Nephron progenitor cell (in vitro differentiated cells): ENCODE results near the gene RHOBTB3.

Source experiments
- DNase-seq: peaks from one replicate; pipeline ENCODE4 v3.0.0; 2021
- H3K27ac Mint-ChIP-seq: 2 replicates; pipeline ENCODE4 v1.8.0; 2021; ENCODE audit warnings: mild to moderate bottlenecking, moderate library complexity, mixed read lengths
- H3K27me3 Mint-ChIP-seq: 2 replicates; pipeline ENCODE4 v1.8.0; 2021; ENCODE audit warnings: mild to moderate bottlenecking, low read depth, mixed read lengths; ENCODE audit not compliant: poor library complexity
- H3K36me3 Mint-ChIP-seq: 2 replicates; pipeline ENCODE4 v1.8.0; 2021; ENCODE audit warnings: low read depth, mixed read lengths
- H3K4me1 Mint-ChIP-seq: 2 replicates; pipeline ENCODE4 v1.8.0; 2021; ENCODE audit warnings: mixed read lengths
- H3K4me3 Mint-ChIP-seq: 2 replicates; pipeline ENCODE4 v1.8.0; 2021; ENCODE audit warnings: mild to moderate bottlenecking, moderate library complexity, mixed read lengths
- H3K9me3 Mint-ChIP-seq: 2 replicates; pipeline ENCODE4 v1.8.0; 2021; ENCODE audit warnings: mild to moderate bottlenecking, moderate library complexity, mixed read lengths
- TF ChIP-seq, protein P1 (sequence below): fragments of 200-600 bp; sonication (generic); IDR thresholded peaks from 2 replicates; pipeline ENCODE4 v1.5.0; 2021; ENCODE audit warnings: antibody characterized with exemption

Gene RHOBTB3

GRCh38 chr5:95743877-95744276 is 12.7 kb downstream of the RHOBTB3 start:
- no peak for DNase-seq
- no peak overlapping the region for H3K4me3 Mint-ChIP-seq
- peaks cover 75% of the 10 kb centered on the region for H3K36me3 Mint-ChIP-seq
- H3K27me3 Mint-ChIP-seq: no peaks in the 10 kb centered on the region
- H3K4me1 Mint-ChIP-seq: peaks cover 10% of the 10 kb centered on the region
- no peak overlapping the region for H3K27ac Mint-ChIP-seq
- H3K9me3 Mint-ChIP-seq: no peaks in the 10 kb centered on the region
- TF ChIP-seq, protein P1, sequence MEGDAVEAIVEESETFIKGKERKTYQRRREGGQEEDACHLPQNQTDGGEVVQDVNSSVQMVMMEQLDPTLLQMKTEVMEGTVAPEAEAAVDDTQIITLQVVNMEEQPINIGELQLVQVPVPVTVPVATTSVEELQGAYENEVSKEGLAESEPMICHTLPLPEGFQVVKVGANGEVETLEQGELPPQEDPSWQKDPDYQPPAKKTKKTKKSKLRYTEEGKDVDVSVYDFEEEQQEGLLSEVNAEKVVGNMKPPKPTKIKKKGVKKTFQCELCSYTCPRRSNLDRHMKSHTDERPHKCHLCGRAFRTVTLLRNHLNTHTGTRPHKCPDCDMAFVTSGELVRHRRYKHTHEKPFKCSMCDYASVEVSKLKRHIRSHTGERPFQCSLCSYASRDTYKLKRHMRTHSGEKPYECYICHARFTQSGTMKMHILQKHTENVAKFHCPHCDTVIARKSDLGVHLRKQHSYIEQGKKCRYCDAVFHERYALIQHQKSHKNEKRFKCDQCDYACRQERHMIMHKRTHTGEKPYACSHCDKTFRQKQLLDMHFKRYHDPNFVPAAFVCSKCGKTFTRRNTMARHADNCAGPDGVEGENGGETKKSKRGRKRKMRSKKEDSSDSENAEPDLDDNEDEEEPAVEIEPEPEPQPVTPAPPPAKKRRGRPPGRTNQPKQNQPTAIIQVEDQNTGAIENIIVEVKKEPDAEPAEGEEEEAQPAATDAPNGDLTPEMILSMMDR: no peak

DNA sequence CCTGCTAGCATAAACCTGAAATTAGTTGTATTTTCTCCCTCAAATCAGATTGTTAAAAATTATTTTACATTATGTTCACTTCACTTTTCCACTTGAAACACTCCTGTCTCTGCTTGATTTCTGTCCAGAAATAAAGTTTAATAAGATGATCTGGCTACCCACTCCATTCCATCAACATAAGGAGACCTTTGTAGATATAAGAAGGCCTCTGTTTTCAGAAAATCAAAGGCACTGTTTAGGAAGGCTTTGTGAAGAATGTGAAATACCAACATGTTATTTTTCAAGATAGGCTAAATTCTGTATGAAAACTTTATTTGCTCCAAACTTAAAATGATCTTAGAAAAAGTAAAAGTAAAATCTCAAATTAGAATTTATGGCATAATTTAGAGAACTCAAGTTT is 15.1 kb downstream of the RHOBTB3 start:
- Mint-ChIP-seq H3K4me3 (no peak overlapping the region), H3K27me3 (no peaks in the 10 kb centered on the region), H3K4me1 (peaks cover 4% of the 10 kb centered on the region), H3K9me3 (no peaks in the 10 kb centered on the region), H3K36me3 (peaks cover 78% of the 10 kb centered on the region), H3K27ac (no peak overlapping the region)
- TF ChIP-seq, protein P1: no peak
- no peak for DNase-seq

DNA sequence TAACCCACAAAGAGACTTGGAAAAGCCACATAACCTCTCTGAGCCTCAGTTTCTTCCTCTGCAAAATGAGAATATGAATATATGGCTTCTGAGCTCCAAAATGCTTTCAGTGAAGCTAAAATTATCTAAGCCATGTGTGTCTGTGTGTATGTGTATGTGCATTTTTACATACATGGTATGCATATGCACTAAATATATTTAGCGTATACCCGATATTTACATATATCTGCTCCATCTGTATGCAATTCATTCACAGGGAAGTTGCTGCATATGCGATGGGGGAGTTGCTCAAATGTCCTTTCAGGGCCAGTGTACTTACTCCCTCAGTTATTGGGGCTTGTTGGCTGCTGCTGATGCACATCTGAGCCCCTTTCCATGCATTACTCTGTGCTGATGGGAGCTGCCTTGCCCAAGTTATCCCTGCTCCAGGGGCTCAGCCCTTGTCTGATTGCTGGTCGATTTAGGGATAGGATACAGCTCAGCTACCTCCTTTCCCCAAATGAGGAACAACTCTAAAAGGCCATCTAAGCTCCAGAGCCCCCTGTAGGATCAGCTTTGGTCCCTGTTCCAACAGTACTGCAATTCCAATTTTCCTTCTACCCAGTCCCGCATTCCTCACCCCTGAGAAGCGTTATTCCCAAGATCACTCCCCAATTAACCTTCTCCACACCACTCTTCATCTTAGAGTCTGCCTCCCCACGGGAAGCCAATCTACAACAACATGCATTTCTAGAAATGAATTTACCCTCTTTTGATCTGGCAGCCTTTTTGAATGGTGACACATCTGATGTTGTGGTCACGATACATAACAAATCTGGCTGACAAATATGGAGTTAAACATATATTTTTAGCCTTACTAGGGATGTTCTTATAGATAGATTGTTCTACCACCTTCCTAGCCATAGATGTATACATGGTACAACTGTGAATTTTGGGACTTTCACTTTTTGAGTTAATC is 15.9 kb downstream of the RHOBTB3 start:
- H3K36me3 Mint-ChIP-seq: peaks cover 77% of the 10 kb centered on the region
- H3K4me1 Mint-ChIP-seq: peaks cover 4% of the 10 kb centered on the region
- H3K27me3 Mint-ChIP-seq: no peaks in the 10 kb centered on the region
- H3K27ac Mint-ChIP-seq: no peak overlapping the region
- TF ChIP-seq, protein P1: no peak
- DNase-seq: no peak
- H3K9me3 Mint-ChIP-seq: no peaks in the 10 kb centered on the region
- H3K4me3 Mint-ChIP-seq: no peak overlapping the region

DNA sequence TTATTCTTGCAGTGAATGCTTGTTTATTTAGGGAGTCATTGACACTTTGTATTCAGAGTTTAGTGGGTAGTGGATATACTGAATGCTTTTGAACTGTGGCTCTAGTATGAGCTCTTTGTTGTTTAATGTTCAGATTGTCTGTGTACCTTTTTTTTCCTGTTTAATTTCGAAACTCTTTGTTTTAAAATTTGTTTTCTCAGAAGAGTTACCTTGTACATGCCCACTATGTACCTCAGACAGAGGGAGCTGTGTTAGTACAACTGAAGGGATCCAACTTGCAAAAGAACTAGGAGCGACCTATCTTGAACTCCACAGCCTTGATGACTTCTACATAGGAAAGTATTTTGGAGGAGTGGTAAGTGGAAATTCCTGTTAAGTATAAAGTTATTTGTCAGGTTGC is 17.0 kb downstream of the RHOBTB3 start:
- H3K4me1 Mint-ChIP-seq: peaks cover 2% of the 10 kb centered on the region
- no peaks in the 10 kb centered on the region for H3K27me3 Mint-ChIP-seq
- no peak overlapping the region for H3K27ac Mint-ChIP-seq

GRCh38 chr5:95754545-95754944 is 23.4 kb downstream of the RHOBTB3 start:
- TF ChIP-seq, protein P1: no peak
- Mint-ChIP-seq H3K36me3 (peaks cover 80% of the 10 kb centered on the region), H3K27ac (peak overlapping the region; percentile 41), H3K4me1 (peaks cover 16% of the 10 kb centered on the region), H3K4me3 (no peak overlapping the region), H3K9me3 (no peaks in the 10 kb centered on the region), H3K27me3 (no peaks in the 10 kb centered on the region)
- DNase-seq: no peak

More for the DNA sequence above, 17.0 kb downstream of the RHOBTB3 start:
- TF ChIP-seq, protein P1: no peak
- Mint-ChIP-seq H3K4me3 (no peak overlapping the region), H3K36me3 (peaks cover 79% of the 10 kb centered on the region), H3K9me3 (no peaks in the 10 kb centered on the region)
- no peak for DNase-seq
